Vagina (tissue), 2 donors: ENCODE results near the gene SLC66A2.

ENCODE experiments used
- POLR2AphosphoS5 ChIP-seq, 2 donors: sonication (generic); formaldehyde crosslinking; IDR thresholded peaks; one replicate each; pipeline ENCODE4 v1.9.0; 2017; ENCODE audit warnings: antibody characterized with exemption in 2 of 2, mild to moderate bottlenecking in 2 of 2, low read depth in 1 of 2; ENCODE audit not compliant: insufficient read depth in 1 of 2
- TF ChIP-seq, protein P1 (sequence below), 3 experiments: fragments of 450-650 bp in 2 of 3; fragments of 200-600 bp in 1 of 3; sonication (generic) in 1 of 3; IDR thresholded peaks; one replicate each; pipeline ENCODE4 v1.5.1; 2017 to 2019; ENCODE audit warnings: antibody characterized with exemption in 3 of 3, mild to moderate bottlenecking in 2 of 3, moderate library complexity in 2 of 3

DNA sequence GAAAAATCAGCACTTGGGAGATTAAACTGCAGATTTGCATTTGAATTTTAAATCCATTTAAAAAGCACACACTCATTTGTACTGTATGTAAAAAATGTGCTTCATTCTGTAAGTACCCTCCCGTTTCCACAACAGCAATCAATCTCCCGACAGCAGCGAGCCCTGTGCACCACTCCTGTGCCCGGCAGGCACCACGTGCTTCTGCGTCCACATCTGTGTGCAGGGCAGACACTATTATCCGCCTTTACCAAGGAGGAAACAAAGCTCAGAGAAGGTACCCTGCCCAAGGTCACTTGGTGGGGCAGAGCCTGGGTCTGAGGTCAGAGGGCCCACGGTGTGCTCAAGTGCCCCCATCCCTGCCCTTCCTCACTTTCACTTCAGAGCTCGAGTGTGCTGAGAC lies 20.5 kb upstream of the SLC66A2 start:
- TF ChIP-seq, protein P1, sequence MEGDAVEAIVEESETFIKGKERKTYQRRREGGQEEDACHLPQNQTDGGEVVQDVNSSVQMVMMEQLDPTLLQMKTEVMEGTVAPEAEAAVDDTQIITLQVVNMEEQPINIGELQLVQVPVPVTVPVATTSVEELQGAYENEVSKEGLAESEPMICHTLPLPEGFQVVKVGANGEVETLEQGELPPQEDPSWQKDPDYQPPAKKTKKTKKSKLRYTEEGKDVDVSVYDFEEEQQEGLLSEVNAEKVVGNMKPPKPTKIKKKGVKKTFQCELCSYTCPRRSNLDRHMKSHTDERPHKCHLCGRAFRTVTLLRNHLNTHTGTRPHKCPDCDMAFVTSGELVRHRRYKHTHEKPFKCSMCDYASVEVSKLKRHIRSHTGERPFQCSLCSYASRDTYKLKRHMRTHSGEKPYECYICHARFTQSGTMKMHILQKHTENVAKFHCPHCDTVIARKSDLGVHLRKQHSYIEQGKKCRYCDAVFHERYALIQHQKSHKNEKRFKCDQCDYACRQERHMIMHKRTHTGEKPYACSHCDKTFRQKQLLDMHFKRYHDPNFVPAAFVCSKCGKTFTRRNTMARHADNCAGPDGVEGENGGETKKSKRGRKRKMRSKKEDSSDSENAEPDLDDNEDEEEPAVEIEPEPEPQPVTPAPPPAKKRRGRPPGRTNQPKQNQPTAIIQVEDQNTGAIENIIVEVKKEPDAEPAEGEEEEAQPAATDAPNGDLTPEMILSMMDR (IDR thresholded peaks at IDR 0.05): no peak
- no peak for TF ChIP-seq POLR2AphosphoS5 (IDR thresholded peaks at IDR 0.05; ENCODE audit: insufficient read depth in 1 of 2, low read depth in 1 of 2)
